Measurements from ENCODE around the gene ACMSD.
A peak's percentile ranks its signal among the peaks of the same experiment; 100 is the strongest.
"Not testable (repeated sequence)": the region's sequence is repeated elsewhere in the genome, so short reads cannot be mapped to it uniquely, and the experiment has no call there.

The ACMSD gene

GRCh38 chr2:134838143-134838620, at the start of gene ACMSD:
ACMSD (plus strand) TSS chr2:134838616; CDS start chr2:134838683, 67 bp downstream.
- DNase-seq (ENCODE audit: low read depth), result no peak

GRCh38 chr2:134790487-134790886, 47.9 kb upstream of the ACMSD start:
- DNase-seq (ENCODE audit: low read depth), result no peak

- DNase-seq (ENCODE audit: low read depth), result no peak
Measured at GRCh38 chr2:134791616-134792015, 46.8 kb upstream of the ACMSD start.

GRCh38 chr2:134792186-134792585, 46.2 kb upstream of the ACMSD start:
- no peak for DNase-seq (ENCODE audit: low read depth)

GRCh38 chr2:134795765-134796164, 42.7 kb upstream of the ACMSD start:
- DNase-seq (ENCODE audit: low read depth), result no peak

GRCh38 chr2:134796373-134796772, 42.0 kb upstream of the ACMSD start:
- no peak for DNase-seq (ENCODE audit: low read depth)

GRCh38 chr2:134799936-134800335, 38.5 kb upstream of the ACMSD start:
- DNase-seq (ENCODE audit: low read depth), result no peak

- no peak for DNase-seq (ENCODE audit: low read depth)
Measured at GRCh38 chr2:134800341-134800740, 38.1 kb upstream of the ACMSD start.

GRCh38 chr2:134803609-134804405, 34.6 kb upstream of the ACMSD start:
- DNase-seq (ENCODE audit: low read depth), result not testable (repeated sequence)

GRCh38 chr2:134815741-134816140, 22.7 kb upstream of the ACMSD start:
- no peak for DNase-seq (ENCODE audit: low read depth)

GRCh38 chr2:134818321-134818720, 20.1 kb upstream of the ACMSD start:
- DNase-seq (ENCODE audit: low read depth), result peak; percentile 5

- peak; percentile 68 for DNase-seq (ENCODE audit: low read depth)
Measured at GRCh38 chr2:134819334-134819733, 19.1 kb upstream of the ACMSD start.

GRCh38 chr2:134823431-134823830, 15.0 kb upstream of the ACMSD start:
- DNase-seq (ENCODE audit: low read depth), result no peak

GRCh38 chr2:134823832-134824231, 14.6 kb upstream of the ACMSD start:
- no peak for DNase-seq (ENCODE audit: low read depth)

- DNase-seq (ENCODE audit: low read depth), result not testable (repeated sequence)
Measured at GRCh38 chr2:134825716-134826115, 12.7 kb upstream of the ACMSD start.

- no peak for DNase-seq (ENCODE audit: low read depth)
Measured at GRCh38 chr2:134835471-134835870, 2.9 kb upstream of the ACMSD start.

- peak; percentile 80 for DNase-seq (ENCODE audit: low read depth)
Measured at GRCh38 chr2:134836986-134837385, 1.4 kb upstream of the ACMSD start.

- no peak for DNase-seq (ENCODE audit: low read depth)
Measured at GRCh38 chr2:134839649-134840048, 1.2 kb downstream of the ACMSD start.

GRCh38 chr2:134842930-134843490, 4.6 kb downstream of the ACMSD start:
- DNase-seq (ENCODE audit: low read depth), result no peak

- no peak for DNase-seq (ENCODE audit: low read depth)
Measured at GRCh38 chr2:134843968-134844367, 5.6 kb downstream of the ACMSD start.

GRCh38 chr2:134845028-134845427, 6.6 kb downstream of the ACMSD start:
- DNase-seq (ENCODE audit: low read depth), result no peak

GRCh38 chr2:134845719-134846118, 7.3 kb downstream of the ACMSD start:
- peak; percentile 61 for DNase-seq (ENCODE audit: low read depth)

GRCh38 chr2:134846213-134846612, 7.8 kb downstream of the ACMSD start:
- DNase-seq (ENCODE audit: low read depth), result no peak

GRCh38 chr2:134847582-134847981, 9.2 kb downstream of the ACMSD start:
- DNase-seq (ENCODE audit: low read depth), result not testable (repeated sequence)

All from iris pigment epithelial cell (primary cell).